ENCODE data around the gene FSTL4. TPM values are rescaled to one million over a fixed set of nuclear protein-coding genes. Genes with fewer than 3 reads are reported as not detected.

FSTL4 gene
- total and polyA plus RNA-seq, 2 of the 4 experiments (the other 2 are of a cell fraction), result 0.18 TPM; not detected in 1

GRCh38 chr5:133319244-133319643 lies 293.1 kb downstream of the FSTL4 start:
- DNase-seq, result no peak
- H2AK5ac ChIP-seq (ENCODE audit: low read depth, low read length), result no peak overlapping the region
- no peak overlapping the region for H2AK9ac ChIP-seq (replicated peaks; ENCODE audit: low read depth, low read length, poor library complexity)
- ChIA-PET CTCF (no interaction called here), POLR2A (ENCODE audit: unreplicated experiment) (no interaction called here)
- H3K9ac ChIP-seq (ENCODE audit: low read depth, low read length), result no peak overlapping the region
- H3K4me2 ChIP-seq (ENCODE audit: low read depth, low read length), result no peak overlapping the region
- H3K18ac ChIP-seq (ENCODE audit: low read depth, low read length), result no peak overlapping the region
- in situ Hi-C loops (cut with MboI; ENCODE audit: low sequenced_read_pairs), result no loop called here
- H3K9me1 ChIP-seq (ENCODE audit: insufficient read depth, low read length), result no peaks in the 10 kb centered on the region
- H4K5ac ChIP-seq (ENCODE audit: low read depth, low read length), result no peak overlapping the region
- H3K9me3 ChIP-seq (ENCODE audit: control insufficient read depth, insufficient read depth, low read length), result no peaks in the 10 kb centered on the region
- no peak overlapping the region for H3K56ac ChIP-seq (ENCODE audit: extremely low read depth, insufficient read depth, low read length)
- H3K36me3 ChIP-seq (ENCODE audit: control insufficient read depth, insufficient read depth, low read length), result no peaks in the 10 kb centered on the region
- ATAC-seq (ENCODE audit: low read depth), result no peak
- WGBS, 2 experiments (ENCODE audit: extremely low coverage in 2 of 2, insufficient read length in 1 of 2), result 70% methylated on average over 3 of the region's 5 CpGs; no CpG with 5 or more reads in 1 of the 2 experiments
- dilution Hi-C loops (cut with HindIII; ENCODE audit: low sequenced_read_pairs, unreplicated experiment), result no loop called here
- no peak overlapping the region for H3K23ac ChIP-seq (ENCODE audit: low read depth, low read length)
- no TSS peak for BruUV-seq (replicated peaks)
- peaks cover 17% of the 10 kb centered on the region for H3K27me3 ChIP-seq (ENCODE audit: control insufficient read depth, insufficient read depth, low read length)
- H3K4ac ChIP-seq (ENCODE audit: low read depth, low read length), result no peak overlapping the region
- no peak overlapping the region for H2BK5ac ChIP-seq (ENCODE audit: low read depth, low read length, poor library complexity, severe bottlenecking)
- H2BK20ac ChIP-seq (ENCODE audit: low read depth, low read length), result no peak overlapping the region
- TF ChIP-seq BHLHE40 (IDR thresholded peaks at IDR 0.05; ENCODE audit: low read depth, low read length), result no peak
- TF ChIP-seq MXI1 (IDR thresholded peaks at IDR 0.05; ENCODE audit: borderline replicate concordance, low read depth, low read length), result no peak
- TF ChIP-seq RAD21 (IDR thresholded peaks at IDR 0.05; ENCODE audit: low read length), result no peak
- no peak for TF ChIP-seq RCOR1 (IDR thresholded peaks at IDR 0.05; ENCODE audit: insufficient replicate concordance, low read length)
- TF ChIP-seq FOS (IDR thresholded peaks at IDR 0.05; ENCODE audit: low read depth, low read length), result no peak
- TF ChIP-seq SMC3 (IDR thresholded peaks at IDR 0.05; ENCODE audit: low read depth, low read length), result no peak
- no peak for TF ChIP-seq POLR2A (IDR thresholded peaks at IDR 0.05; ENCODE audit: low read depth, low read length)
- TF ChIP-seq CHD1 (IDR thresholded peaks at IDR 0.05; ENCODE audit: low read depth, low read length), result no peak
- TF ChIP-seq, protein P1, sequence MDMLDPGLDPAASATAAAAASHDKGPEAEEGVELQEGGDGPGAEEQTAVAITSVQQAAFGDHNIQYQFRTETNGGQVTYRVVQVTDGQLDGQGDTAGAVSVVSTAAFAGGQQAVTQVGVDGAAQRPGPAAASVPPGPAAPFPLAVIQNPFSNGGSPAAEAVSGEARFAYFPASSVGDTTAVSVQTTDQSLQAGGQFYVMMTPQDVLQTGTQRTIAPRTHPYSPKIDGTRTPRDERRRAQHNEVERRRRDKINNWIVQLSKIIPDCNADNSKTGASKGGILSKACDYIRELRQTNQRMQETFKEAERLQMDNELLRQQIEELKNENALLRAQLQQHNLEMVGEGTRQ (IDR thresholded peaks at IDR 0.05; ENCODE audit: low read depth, low read length), result no peak
- no peak for TF ChIP-seq NFE2L2 (IDR thresholded peaks at IDR 0.05; ENCODE audit: low read depth, low read length)
- no peak for TF ChIP-seq CEBPB (IDR thresholded peaks at IDR 0.05; ENCODE audit: low read depth, low read length)
- no peak for TF ChIP-seq ELK1 (IDR thresholded peaks at IDR 0.05; ENCODE audit: borderline replicate concordance, low read depth, low read length)
- TF ChIP-seq MAZ (IDR thresholded peaks at IDR 0.05; ENCODE audit: borderline replicate concordance, low read depth, low read length), result no peak
- TF ChIP-seq MAFK (IDR thresholded peaks at IDR 0.05; ENCODE audit: low read depth, low read length), result no peak
- TF ChIP-seq, protein P2, sequence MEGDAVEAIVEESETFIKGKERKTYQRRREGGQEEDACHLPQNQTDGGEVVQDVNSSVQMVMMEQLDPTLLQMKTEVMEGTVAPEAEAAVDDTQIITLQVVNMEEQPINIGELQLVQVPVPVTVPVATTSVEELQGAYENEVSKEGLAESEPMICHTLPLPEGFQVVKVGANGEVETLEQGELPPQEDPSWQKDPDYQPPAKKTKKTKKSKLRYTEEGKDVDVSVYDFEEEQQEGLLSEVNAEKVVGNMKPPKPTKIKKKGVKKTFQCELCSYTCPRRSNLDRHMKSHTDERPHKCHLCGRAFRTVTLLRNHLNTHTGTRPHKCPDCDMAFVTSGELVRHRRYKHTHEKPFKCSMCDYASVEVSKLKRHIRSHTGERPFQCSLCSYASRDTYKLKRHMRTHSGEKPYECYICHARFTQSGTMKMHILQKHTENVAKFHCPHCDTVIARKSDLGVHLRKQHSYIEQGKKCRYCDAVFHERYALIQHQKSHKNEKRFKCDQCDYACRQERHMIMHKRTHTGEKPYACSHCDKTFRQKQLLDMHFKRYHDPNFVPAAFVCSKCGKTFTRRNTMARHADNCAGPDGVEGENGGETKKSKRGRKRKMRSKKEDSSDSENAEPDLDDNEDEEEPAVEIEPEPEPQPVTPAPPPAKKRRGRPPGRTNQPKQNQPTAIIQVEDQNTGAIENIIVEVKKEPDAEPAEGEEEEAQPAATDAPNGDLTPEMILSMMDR (conservative IDR thresholded peaks at IDR 0.05; ENCODE audit: low read depth, low read length), result no peak
- no peak for TF ChIP-seq RFX5 (IDR thresholded peaks at IDR 0.05; ENCODE audit: low read depth, low read length)
- no peaks in the 10 kb centered on the region for H4K20me1 ChIP-seq (ENCODE audit: insufficient read depth, low read length)
- H2BK15ac ChIP-seq (ENCODE audit: low read depth, low read length), result no peak overlapping the region
- H3K79me1 ChIP-seq (ENCODE audit: low read depth in 1 of 2, low read length in 2 of 2), result no peaks in the 10 kb centered on the region
- H2BK120ac ChIP-seq (ENCODE audit: low read depth, low read length), result no peak overlapping the region
- intact Hi-C loops (cut with micrococcal nuclease), result no loop called here
- no peak overlapping the region for H3K4me3 ChIP-seq (ENCODE audit: insufficient read depth, low read depth, low read length)
- H2AFZ ChIP-seq (replicated peaks; ENCODE audit: low read length, poor library complexity), result no peak overlapping the region
- no peaks in the 10 kb centered on the region for H3K4me1 ChIP-seq (ENCODE audit: control insufficient read depth, insufficient read depth, low read length)
- no peak overlapping the region for H3K27ac ChIP-seq (ENCODE audit: insufficient read depth, low read length)
- no peak overlapping the region for H4K91ac ChIP-seq (ENCODE audit: insufficient read depth, low read depth, low read length)
- H3K14ac ChIP-seq (replicated peaks; ENCODE audit: low read depth, low read length), result no peak overlapping the region
- H4K8ac ChIP-seq (ENCODE audit: low read depth in 2 of 2, low read length in 2 of 2), result no peak overlapping the region

Measured in IMR-90 (cell line).